Esophagus muscularis mucosa (tissue), 3 donors: ENCODE measurements around the gene MVB12B.

ENCODE experiments used
- CTCF ChIP-seq, 3 experiments: fragments of 200-600 bp in 2 of 3; fragments of 450-650 bp in 1 of 3; sonication (generic) in 2 of 3; IDR thresholded peaks; one replicate each; pipeline ENCODE4 v1.5.1; 2017 to 2019; ENCODE audit warnings: antibody characterized with exemption in 3 of 3, mild to moderate bottlenecking in 2 of 3, moderate library complexity in 1 of 3
- POLR2AphosphoS5 ChIP-seq, 2 donors: sonication (generic); formaldehyde crosslinking; IDR thresholded peaks; one replicate each; pipeline ENCODE4 v1.6.1; 2017; ENCODE audit warnings: antibody characterized with exemption in 2 of 2

GRCh38 chr9:126491568-126491879, 164.9 kb downstream of the MVB12B start:
- TF ChIP-seq POLR2AphosphoS5 (IDR thresholded peaks at IDR 0.05): no peak
- TF ChIP-seq CTCF (IDR thresholded peaks at IDR 0.05): no peak
